Body of pancreas (tissue), 4 donors: Measurements from ENCODE around the gene MAPT.

ENCODE experiments used
- CTCF ChIP-seq, 7 experiments: fragments of 450-650 bp in 4 of 7; fragments of 200-600 bp in 3 of 7; sonication (generic) in 3 of 7; IDR thresholded peaks; one replicate each; pipeline ENCODE4 v1.5.1; 2016 to 2019; ENCODE audit warnings: antibody characterized with exemption in 7 of 7
- POLR2A ChIP-seq, 3 donors: fragments of 450-650 bp; IDR thresholded peaks; one replicate each; pipeline ENCODE4 v1.6.1; 2016; ENCODE audit warnings: antibody characterized with exemption in 3 of 3, mild to moderate bottlenecking in 2 of 3

DNA sequence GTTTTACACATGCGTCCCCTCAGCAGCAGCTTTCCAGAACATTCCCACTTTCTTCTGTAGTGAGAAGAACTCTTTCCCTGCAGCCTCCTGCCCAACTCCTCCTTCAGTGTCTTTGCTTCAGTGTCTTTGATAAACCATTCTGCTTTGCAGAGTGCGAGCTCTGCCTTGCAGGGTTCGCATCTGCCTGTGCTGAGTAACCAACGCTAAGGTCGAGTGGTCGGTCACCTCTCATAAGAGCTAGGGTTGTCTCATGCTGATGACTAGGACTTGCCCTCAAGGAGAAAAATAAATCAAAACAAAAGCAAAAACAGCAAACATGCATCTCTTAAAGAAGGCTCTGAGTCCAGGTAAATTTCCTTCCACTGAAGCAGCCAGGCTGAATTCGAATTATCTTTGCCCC, 22.7 kb downstream of the MAPT start:
- TF ChIP-seq CTCF (IDR thresholded peaks at IDR 0.05) (no peak), POLR2A (IDR thresholded peaks at IDR 0.05) (no peak)
